ENCODE results near the gene UCK2. TPM values are rescaled to one million over a fixed set of nuclear protein-coding genes. Genes with fewer than 3 reads are reported as not detected.

UCK2 gene
- total RNA-seq, 1 experiment from 2014 or later: 67.2 TPM

- peaks cover 2% of the 10 kb centered on the region; the same call in 1 of the 2 replicates for H3K36me3 ChIP-seq (ENCODE audit: control insufficient read depth, insufficient read depth, low read length)
These were observed 59.6 kb downstream of the UCK2 start for GRCh38 chr1:165886983-165887382.

GRCh38 chr1:165887877-165888551, 60.6 kb downstream of the UCK2 start:
- POLR2A ChIA-PET: no interaction called here
- peaks cover 7% of the 10 kb centered on the region; the same call in 1 of the 2 replicates for H3K4me1 ChIP-seq
- Mint-ChIP-seq H3K36me3 (ENCODE audit: insufficient read depth, unreplicated experiment) (peaks cover 16% of the 10 kb centered on the region), H3K4me3 (ENCODE audit: unreplicated experiment) (no peak overlapping the region), H3K9me3 (ENCODE audit: unreplicated experiment) (no peaks in the 10 kb centered on the region), H3K27me3 (ENCODE audit: insufficient read depth, unreplicated experiment) (no peaks in the 10 kb centered on the region), H3K27ac (ENCODE audit: unreplicated experiment) (no peak overlapping the region), H3K4me1 (ENCODE audit: low read depth, unreplicated experiment) (peaks cover 12% of the 10 kb centered on the region)
- intact Hi-C loops (cut with micrococcal nuclease; ENCODE audit: unreplicated experiment): no loop called here
- DNase-seq: no peak
- CTCF ChIA-PET: interaction anchor here (0.8 kb wide), 1 partner anchor 119 kb away, joined by 3 read pairs; no protein-coding TSS in a partner anchor
- no peaks in the 10 kb centered on the region for H3K9me3 ChIP-seq
- H3K4me3 ChIP-seq (ENCODE audit: low read depth, low read length): no peak overlapping the region
- no TSS peak for BruUV-seq (replicated peaks)
- peaks cover 2% of the 10 kb centered on the region; the same call in 1 of the 2 replicates for H3K36me3 ChIP-seq (ENCODE audit: control insufficient read depth, insufficient read depth, low read length)
- no peaks in the 10 kb centered on the region for H3K27me3 ChIP-seq (replicated peaks; ENCODE audit: control insufficient read depth, insufficient read depth, low read length)
- TF ChIP-seq CTCF (IDR thresholded peaks at IDR 0.05; ENCODE audit: insufficient read depth in 1 of 2, low read depth in 1 of 2, low read length in 1 of 2, severe bottlenecking in 1 of 2, unreplicated experiment in 1 of 2): no peak

More at GRCh38 chr1:165886983-165887382, 59.6 kb downstream of the UCK2 start:
- TF ChIP-seq CTCF (IDR thresholded peaks at IDR 0.05; ENCODE audit: insufficient read depth in 1 of 2, low read depth in 1 of 2, low read length in 1 of 2, severe bottlenecking in 1 of 2, unreplicated experiment in 1 of 2): no peak
- peaks cover 12% of the 10 kb centered on the region for H3K4me1 Mint-ChIP-seq (ENCODE audit: low read depth, unreplicated experiment)
- H3K9me3 ChIP-seq: no peaks in the 10 kb centered on the region
- peaks cover 10% of the 10 kb centered on the region for H3K36me3 Mint-ChIP-seq (ENCODE audit: insufficient read depth, unreplicated experiment)
- H3K27me3 Mint-ChIP-seq (ENCODE audit: insufficient read depth, unreplicated experiment): no peaks in the 10 kb centered on the region
- H3K27ac Mint-ChIP-seq (ENCODE audit: unreplicated experiment): peak overlapping the region; percentile 50
- CTCF ChIA-PET: no interaction called here
- no peak overlapping the region for H3K4me3 ChIP-seq (ENCODE audit: low read depth, low read length)
- peaks cover 7% of the 10 kb centered on the region; the same call in 1 of the 2 replicates for H3K4me1 ChIP-seq
- POLR2A ChIA-PET: no interaction called here
- no peak for DNase-seq
- H3K9me3 Mint-ChIP-seq (ENCODE audit: unreplicated experiment): no peaks in the 10 kb centered on the region
- H3K27me3 ChIP-seq (replicated peaks; ENCODE audit: control insufficient read depth, insufficient read depth, low read length): no peaks in the 10 kb centered on the region
- H3K4me3 Mint-ChIP-seq (ENCODE audit: unreplicated experiment): no peak overlapping the region
- intact Hi-C loops (cut with micrococcal nuclease; ENCODE audit: unreplicated experiment): no loop called here
- BruUV-seq (replicated peaks): no TSS peak

GRCh38 chr1:165888552-165888920, 61.1 kb downstream of the UCK2 start:
- no peak for TF ChIP-seq CTCF (IDR thresholded peaks at IDR 0.05; ENCODE audit: insufficient read depth in 1 of 2, low read depth in 1 of 2, low read length in 1 of 2, severe bottlenecking in 1 of 2, unreplicated experiment in 1 of 2)
- H3K9me3 ChIP-seq: no peaks in the 10 kb centered on the region
- Mint-ChIP-seq H3K9me3 (ENCODE audit: unreplicated experiment) (no peaks in the 10 kb centered on the region), H3K4me3 (ENCODE audit: unreplicated experiment) (no peak overlapping the region), H3K36me3 (ENCODE audit: insufficient read depth, unreplicated experiment) (peaks cover 16% of the 10 kb centered on the region), H3K4me1 (ENCODE audit: low read depth, unreplicated experiment) (peaks cover 12% of the 10 kb centered on the region), H3K27ac (ENCODE audit: unreplicated experiment) (no peak overlapping the region), H3K27me3 (ENCODE audit: insufficient read depth, unreplicated experiment) (no peaks in the 10 kb centered on the region)
- no peak overlapping the region for H3K4me3 ChIP-seq (ENCODE audit: low read depth, low read length)
- no TSS peak for BruUV-seq (replicated peaks)
- POLR2A ChIA-PET: no interaction called here
- CTCF ChIA-PET: interaction anchor here (0.8 kb wide), 1 partner anchor 120 kb away, joined by 3 read pairs; no protein-coding TSS in a partner anchor
- no peak for DNase-seq
- peaks cover 2% of the 10 kb centered on the region; the same call in 1 of the 2 replicates for H3K36me3 ChIP-seq (ENCODE audit: control insufficient read depth, insufficient read depth, low read length)
- no peaks in the 10 kb centered on the region for H3K27me3 ChIP-seq (replicated peaks; ENCODE audit: control insufficient read depth, insufficient read depth, low read length)
- H3K4me1 ChIP-seq: peaks cover 7% of the 10 kb centered on the region; the same call in 1 of the 2 replicates
- intact Hi-C loops (cut with micrococcal nuclease; ENCODE audit: unreplicated experiment): no loop called here
